SK-N-SH (cell line): ENCODE data around the gene MYCBPAP. TPM values are rescaled to one million over a fixed set of nuclear protein-coding genes. Genes with fewer than 3 reads are reported as not detected.

Experiments used
- CTCF ChIA-PET: fragments of 300-600, 350-600 bp; formaldehyde crosslinking; extraction: SDS; loops from one replicate; lab custom pipeline; 2021; lab: Yijun Ruan, JAX
- POLR2A ChIA-PET: fragments of 350-600 bp; sonication (Branson Sonifier 250); formaldehyde crosslinking; extraction: SDS; loops from one replicate; lab custom pipeline; 2020; ENCODE audit warnings: antibody characterized with exemption, inconsistent platforms; lab: Yijun Ruan, JAX
- DNase-seq: peaks from one replicate; pipeline ENCODE4 v3.0.0; 2012
- H2AFZ ChIP-seq: fragments of 200-600 bp; sonication (generic); 2 replicates; pipeline ENCODE4 v1.8.1; 2016; ENCODE audit warnings: antibody characterized with exemption, mild to moderate bottlenecking, low read depth
- H3F3A ChIP-seq: fragments of 200-600 bp; sonication (generic); replicated peaks from 2 replicates; pipeline ENCODE3; 2016; ENCODE audit warnings: antibody characterized with exemption, mild to moderate bottlenecking; ENCODE audit not compliant: insufficient read depth
- H3K27ac ChIP-seq, 2 experiments: fragments of 200-500 bp in 1 of 2; fragments of 200-600 bp in 1 of 2; sonication (Bioruptor generic) in 1 of 2; sonication (generic), shearing (Covaris generic) in 1 of 2; 2 replicates each; pipeline versions ENCODE4 v1.5.1 to v1.6.1; 2014 to 2016; ENCODE audit warnings: low read depth in 2 of 2, inconsistent platforms in 1 of 2, low read length in 1 of 2, mild to moderate bottlenecking in 1 of 2, mixed read lengths in 1 of 2
- H3K27me3 ChIP-seq: fragments of 200-600 bp; sonication (generic), shearing (Covaris generic); 2 replicates; pipeline ENCODE4 v1.6.1; 2016; ENCODE audit warnings: mixed run types; ENCODE audit not compliant: insufficient read depth
- H3K36me3 ChIP-seq, 2 experiments: fragments of 200-500 bp in 1 of 2; fragments of 200-600 bp in 1 of 2; sonication (Bioruptor generic) in 1 of 2; sonication (generic) in 1 of 2; replicated peaks in 1 of 2; 2 replicates each; pipeline versions ENCODE3 to v1.5.1; 2014 to 2016; ENCODE audit warnings: low read length in 1 of 2, mild to moderate bottlenecking in 1 of 2; ENCODE audit not compliant: insufficient read depth in 2 of 2, control insufficient read depth in 1 of 2
- H3K4me1 ChIP-seq, 2 experiments: fragments of 200-500 bp in 1 of 2; fragments of 200-600 bp in 1 of 2; sonication (Bioruptor generic) in 1 of 2; sonication (generic), shearing (Covaris generic) in 1 of 2; 2 replicates each; pipeline versions ENCODE4 v1.5.1 to v1.6.1; 2014 to 2016; ENCODE audit warnings: low read depth in 1 of 2, low read length in 1 of 2, mixed run types in 1 of 2; ENCODE audit not compliant: insufficient read depth in 2 of 2, control insufficient read depth in 1 of 2
- H3K4me2 ChIP-seq: fragments of 200-600 bp; sonication (generic), shearing (Covaris generic); 2 replicates; pipeline ENCODE4 v1.6.1; 2017; ENCODE audit warnings: mixed run types
- H3K4me3 ChIP-seq, 2 experiments: fragments of 200-500 bp in 1 of 2; fragments of 200-600 bp in 1 of 2; sonication (Bioruptor generic) in 1 of 2; sonication (generic), shearing (Covaris generic) in 1 of 2; 2 replicates each; pipeline versions ENCODE4 v1.5.1 to v1.8.1; 2014 to 2016; ENCODE audit warnings: low read depth in 2 of 2, inconsistent platforms in 1 of 2, low read length in 1 of 2, mild to moderate bottlenecking in 1 of 2, mixed read lengths in 1 of 2, moderate library complexity in 1 of 2
- H3K79me2 ChIP-seq: fragments of 200-600 bp; sonication (generic); 2 replicates; pipeline ENCODE4 v1.8.1; 2017; ENCODE audit warnings: mild to moderate bottlenecking; ENCODE audit not compliant: insufficient read depth
- H3K9ac ChIP-seq: fragments of 200-600 bp; sonication (generic); 2 replicates; pipeline ENCODE4 v1.6.1; 2017; ENCODE audit warnings: mixed run types
- H3K9me2 ChIP-seq: fragments of 200-600 bp; sonication (generic); 2 replicates; pipeline ENCODE4 v1.6.1; 2017; ENCODE audit warnings: mixed run types
- H3K9me3 ChIP-seq: fragments of 200-600 bp; sonication (generic); 2 replicates; pipeline ENCODE4 v1.6.1; 2017; ENCODE audit warnings: mixed run types, mild to moderate bottlenecking, moderate library complexity
- H4K20me1 ChIP-seq: fragments of 200-600 bp; sonication (generic); 2 replicates; pipeline ENCODE4 v1.6.1; 2017; ENCODE audit warnings: mild to moderate bottlenecking, mixed run types; ENCODE audit not compliant: insufficient read depth
- CHD2 ChIP-seq: fragments of 150-350 bp; IDR thresholded peaks from 2 replicates; pipeline ENCODE4 v1.6.1; 2018; ENCODE audit warnings: low read length; ENCODE audit not compliant: partially characterized antibody
- EP300 ChIP-seq, 2 experiments: IDR thresholded peaks; 2 replicates each; pipeline versions ENCODE4 v1.4.0 to v1.6.1; 2012; ENCODE audit warnings: borderline replicate concordance in 1 of 2, low read depth in 1 of 2, low read length in 1 of 2
- EZH2phosphoT487 ChIP-seq: fragments of 200-600 bp; sonication (generic); IDR thresholded peaks from 2 replicates; pipeline ENCODE4 v1.6.1; 2017; ENCODE audit warnings: low read depth, mixed run types, mild to moderate bottlenecking, antibody characterized with exemption, moderate library complexity, borderline replicate concordance
- FOSL2 ChIP-seq: IDR thresholded peaks from 2 replicates; pipeline ENCODE4 v1.4.0; 2012; ENCODE audit warnings: low read depth, mild to moderate bottlenecking, moderate library complexity, borderline replicate concordance
- FOXM1 ChIP-seq: IDR thresholded peaks from 2 replicates; pipeline ENCODE4 v1.4.0; 2012; ENCODE audit warnings: low read depth, mild to moderate bottlenecking
- IRF3 ChIP-seq: fragments of 150-350 bp; IDR thresholded peaks from 2 replicates; pipeline ENCODE4 v1.6.1; 2016; ENCODE audit warnings: mild to moderate bottlenecking, low read depth, low read length
- JUND ChIP-seq: IDR thresholded peaks from 2 replicates; pipeline ENCODE4 v1.4.0; 2012
- POLR2AphosphoS5 ChIP-seq: IDR thresholded peaks from 2 replicates; pipeline ENCODE4 v1.6.1; 2012; ENCODE audit warnings: low read depth, low read length
- RAD21 ChIP-seq: IDR thresholded peaks from 2 replicates; pipeline ENCODE4 v1.6.1; 2012; ENCODE audit warnings: mild to moderate bottlenecking, low read length
- RFX5 ChIP-seq: IDR thresholded peaks from 2 replicates; pipeline ENCODE4 v1.6.1; 2012; ENCODE audit warnings: mild to moderate bottlenecking, improper control_type of control experiment, low read length
- SIN3A ChIP-seq: IDR thresholded peaks from 2 replicates; pipeline ENCODE4 v1.6.1; 2012; ENCODE audit warnings: low read depth, mild to moderate bottlenecking, low read length, moderate library complexity, borderline replicate concordance
- SMC3 ChIP-seq: IDR thresholded peaks from 2 replicates; pipeline ENCODE4 v1.6.1; 2012; ENCODE audit warnings: low read depth, low read length, improper control_type of control experiment
- TAF1 ChIP-seq: IDR thresholded peaks from 2 replicates; pipeline ENCODE4 v1.6.1; 2012; ENCODE audit warnings: low read depth, mild to moderate bottlenecking, low read length, moderate library complexity, borderline replicate concordance
- TCF12 ChIP-seq: IDR thresholded peaks from 2 replicates; pipeline ENCODE4 v1.4.0; 2012
- WGBS: methylation state at CpG from one replicate; pipeline ENCODE4 v1.1.6; 2017; ENCODE audit warnings: low lambda C conversion rate; 5-methylcytosine and 5-hydroxymethylcytosine counted together
- polyA plus RNA-seq, 3 experiments: library from polyadenylated mRNA; depleted of rRNA; stranded (reverse); fragments of >200 nt; gene quantifications; 2 replicates each; pipeline ENCODE4 v1.2.3, GENCODE V29; 2012
- TF ChIP-seq, protein P1 (sequence below): IDR thresholded peaks from 2 replicates; pipeline ENCODE4 v1.6.1; 2012; ENCODE audit warnings: mild to moderate bottlenecking, low read depth, low read length, moderate library complexity
- TF ChIP-seq, protein P2 (sequence below): IDR thresholded peaks from 2 replicates; pipeline ENCODE4; 2012

MYCBPAP gene
- polyA plus RNA-seq, 1 of the 3 experiments (the other 2 are of a cell fraction) = 2.4 TPM

DNA sequence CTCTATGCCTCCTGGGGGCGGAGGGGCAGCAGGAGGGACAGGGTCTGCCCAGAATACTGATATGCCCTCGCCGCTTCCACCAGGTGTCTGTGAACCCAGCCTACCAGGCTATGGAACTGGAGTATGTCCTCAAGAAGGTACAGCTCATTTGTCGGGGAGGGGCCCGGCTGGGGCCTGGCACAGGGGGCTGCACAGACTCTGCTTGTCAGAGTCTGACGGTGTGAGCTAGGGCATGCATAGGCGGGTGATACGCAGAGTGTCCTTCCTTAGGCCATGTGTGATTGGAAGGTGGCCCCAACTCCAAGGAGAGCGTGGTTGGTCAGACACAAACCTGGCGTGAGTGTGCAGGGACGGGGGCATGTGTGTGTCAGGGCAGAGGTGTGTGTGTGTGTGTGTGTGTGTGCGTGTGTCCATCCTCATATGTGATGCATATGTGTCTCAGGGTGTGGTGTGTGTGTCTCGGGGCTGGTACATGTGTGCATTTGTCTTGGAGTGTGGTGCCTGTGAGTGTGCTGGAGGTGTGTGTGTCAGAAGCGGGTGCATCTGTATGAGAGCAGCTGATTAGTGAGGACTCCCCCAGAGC, 46.6 kb upstream of the MYCBPAP start:
- no peaks in the 10 kb centered on the region for H3K79me2 ChIP-seq
- POLR2A ChIA-PET = no interaction called here
- H2AFZ ChIP-seq = no peak overlapping the region

More for the DNA sequence above, 46.6 kb upstream of the MYCBPAP start:
- TF ChIP-seq, protein P1, sequence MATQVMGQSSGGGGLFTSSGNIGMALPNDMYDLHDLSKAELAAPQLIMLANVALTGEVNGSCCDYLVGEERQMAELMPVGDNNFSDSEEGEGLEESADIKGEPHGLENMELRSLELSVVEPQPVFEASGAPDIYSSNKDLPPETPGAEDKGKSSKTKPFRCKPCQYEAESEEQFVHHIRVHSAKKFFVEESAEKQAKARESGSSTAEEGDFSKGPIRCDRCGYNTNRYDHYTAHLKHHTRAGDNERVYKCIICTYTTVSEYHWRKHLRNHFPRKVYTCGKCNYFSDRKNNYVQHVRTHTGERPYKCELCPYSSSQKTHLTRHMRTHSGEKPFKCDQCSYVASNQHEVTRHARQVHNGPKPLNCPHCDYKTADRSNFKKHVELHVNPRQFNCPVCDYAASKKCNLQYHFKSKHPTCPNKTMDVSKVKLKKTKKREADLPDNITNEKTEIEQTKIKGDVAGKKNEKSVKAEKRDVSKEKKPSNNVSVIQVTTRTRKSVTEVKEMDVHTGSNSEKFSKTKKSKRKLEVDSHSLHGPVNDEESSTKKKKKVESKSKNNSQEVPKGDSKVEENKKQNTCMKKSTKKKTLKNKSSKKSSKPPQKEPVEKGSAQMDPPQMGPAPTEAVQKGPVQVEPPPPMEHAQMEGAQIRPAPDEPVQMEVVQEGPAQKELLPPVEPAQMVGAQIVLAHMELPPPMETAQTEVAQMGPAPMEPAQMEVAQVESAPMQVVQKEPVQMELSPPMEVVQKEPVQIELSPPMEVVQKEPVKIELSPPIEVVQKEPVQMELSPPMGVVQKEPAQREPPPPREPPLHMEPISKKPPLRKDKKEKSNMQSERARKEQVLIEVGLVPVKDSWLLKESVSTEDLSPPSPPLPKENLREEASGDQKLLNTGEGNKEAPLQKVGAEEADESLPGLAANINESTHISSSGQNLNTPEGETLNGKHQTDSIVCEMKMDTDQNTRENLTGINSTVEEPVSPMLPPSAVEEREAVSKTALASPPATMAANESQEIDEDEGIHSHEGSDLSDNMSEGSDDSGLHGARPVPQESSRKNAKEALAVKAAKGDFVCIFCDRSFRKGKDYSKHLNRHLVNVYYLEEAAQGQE = no peak
- TF ChIP-seq EZH2phosphoT487 = no peak
- TF ChIP-seq RFX5 = no peak
- no peak for TF ChIP-seq EP300 (IDR thresholded peaks at IDR 0.05; ENCODE audit: borderline replicate concordance in 1 of 2, low read depth in 1 of 2, low read length in 1 of 2)
- no peak for TF ChIP-seq JUND
- no peak for TF ChIP-seq IRF3
- TF ChIP-seq, protein P2, sequence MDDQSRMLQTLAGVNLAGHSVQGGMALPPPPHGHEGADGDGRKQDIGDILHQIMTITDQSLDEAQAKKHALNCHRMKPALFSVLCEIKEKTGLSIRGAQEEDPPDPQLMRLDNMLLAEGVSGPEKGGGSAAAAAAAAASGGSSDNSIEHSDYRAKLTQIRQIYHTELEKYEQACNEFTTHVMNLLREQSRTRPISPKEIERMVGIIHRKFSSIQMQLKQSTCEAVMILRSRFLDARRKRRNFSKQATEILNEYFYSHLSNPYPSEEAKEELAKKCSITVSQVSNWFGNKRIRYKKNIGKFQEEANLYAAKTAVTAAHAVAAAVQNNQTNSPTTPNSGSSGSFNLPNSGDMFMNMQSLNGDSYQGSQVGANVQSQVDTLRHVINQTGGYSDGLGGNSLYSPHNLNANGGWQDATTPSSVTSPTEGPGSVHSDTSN = no peak
- TF ChIP-seq POLR2AphosphoS5 = no peak
- TF ChIP-seq FOXM1 = no peak
- no peak for TF ChIP-seq CHD2
- no peak for TF ChIP-seq SMC3
- TF ChIP-seq TAF1 = no peak
- no peak for TF ChIP-seq FOSL2
- no peak for TF ChIP-seq SIN3A
- no peak for TF ChIP-seq TCF12
- TF ChIP-seq RAD21 = no peak
- TF ChIP-seq, all 33 proteins: peak for 0
- no peaks in the 10 kb centered on the region for H3K27me3 ChIP-seq
- H3K4me3 ChIP-seq = no peak overlapping the region
- H3K36me3 ChIP-seq = peaks cover 0 to 2% of the 10 kb centered on the region in 2 experiments
- no peak overlapping the region for H3K4me2 ChIP-seq
- H3F3A ChIP-seq = no peaks in the 10 kb centered on the region
- no peaks in the 10 kb centered on the region for H3K9me2 ChIP-seq
- H3K9me3 ChIP-seq = no peaks in the 10 kb centered on the region
- H4K20me1 ChIP-seq = no peaks in the 10 kb centered on the region; the same call in 1 of the 2 replicates
- H3K27ac ChIP-seq = no peak overlapping the region
- no peak for DNase-seq
- WGBS = 90% methylated on average over 14 of the region's 14 CpGs
- no peaks in the 10 kb centered on the region for H3K4me1 ChIP-seq
- CTCF ChIA-PET = interaction anchor here (4.1 kb wide), 1 partner anchor 12 kb away, joined by 18 read pairs; no protein-coding TSS in a partner anchor
- H3K9ac ChIP-seq = no peak overlapping the region
